Astrocyte of the cerebellum (primary cell): Measurements from ENCODE around the gene RCN2.

Experiments used
- DNase-seq: peaks from one replicate; pipeline ENCODE4 v3.0.0-alpha.2; 2011; ENCODE audit warnings: low read depth
- H3K4me3 ChIP-seq: 2 replicates; pipeline ENCODE4 v1.5.1; 2011; ENCODE audit warnings: mild to moderate bottlenecking, low read depth, low read length, moderate library complexity
- in situ Hi-C: cut with HindIII; loops from 2 replicates; pipeline ENCODE4 v1.10.0; 2017; ENCODE audit warnings: low sequenced_read_pairs
- TF ChIP-seq, protein P1 (sequence below): IDR thresholded peaks from 2 replicates; pipeline ENCODE4 v1.5.1; 2012; ENCODE audit warnings: low read length, low read depth, moderate library complexity, mild to moderate bottlenecking; ENCODE audit errors: missing control alignments

RCN2 gene

DNA sequence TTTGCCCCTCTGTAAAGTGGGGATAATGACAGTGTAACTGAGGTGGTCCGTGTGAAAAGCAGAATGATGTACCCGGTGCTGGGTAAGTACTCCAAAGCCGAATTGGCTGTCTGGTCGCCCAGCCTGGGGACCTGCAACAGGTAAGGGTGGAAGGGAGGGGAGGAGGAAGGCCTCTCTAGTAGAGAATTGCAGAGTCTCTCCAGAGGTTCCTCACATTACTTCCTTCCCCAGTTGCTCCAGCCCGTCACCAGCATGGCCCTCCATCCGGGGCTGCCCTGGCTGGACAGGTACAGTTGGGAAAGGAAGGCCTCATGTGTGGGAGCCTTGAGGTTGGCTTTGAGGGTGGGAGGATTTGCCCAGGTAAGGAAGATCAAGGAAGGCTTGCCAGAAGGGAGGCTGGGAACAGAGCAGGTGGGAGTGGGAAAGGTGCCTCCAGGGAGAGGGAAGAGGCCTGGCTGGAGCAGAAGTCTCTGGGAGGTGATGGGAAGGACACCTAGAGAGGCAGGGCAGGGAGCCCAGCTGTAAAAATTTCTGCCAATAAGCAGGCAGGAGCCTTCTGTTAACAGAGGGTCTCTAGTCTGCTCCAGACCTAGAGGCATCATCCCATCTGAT is 61.7 kb downstream of the RCN2 start:
- no peak for DNase-seq
- H3K4me3 ChIP-seq: no peak overlapping the region
- in situ Hi-C loops: loop anchor here (5.0 kb wide), 1 partner anchor 41 kb away; no protein-coding TSS in a partner anchor
- TF ChIP-seq, protein P1, sequence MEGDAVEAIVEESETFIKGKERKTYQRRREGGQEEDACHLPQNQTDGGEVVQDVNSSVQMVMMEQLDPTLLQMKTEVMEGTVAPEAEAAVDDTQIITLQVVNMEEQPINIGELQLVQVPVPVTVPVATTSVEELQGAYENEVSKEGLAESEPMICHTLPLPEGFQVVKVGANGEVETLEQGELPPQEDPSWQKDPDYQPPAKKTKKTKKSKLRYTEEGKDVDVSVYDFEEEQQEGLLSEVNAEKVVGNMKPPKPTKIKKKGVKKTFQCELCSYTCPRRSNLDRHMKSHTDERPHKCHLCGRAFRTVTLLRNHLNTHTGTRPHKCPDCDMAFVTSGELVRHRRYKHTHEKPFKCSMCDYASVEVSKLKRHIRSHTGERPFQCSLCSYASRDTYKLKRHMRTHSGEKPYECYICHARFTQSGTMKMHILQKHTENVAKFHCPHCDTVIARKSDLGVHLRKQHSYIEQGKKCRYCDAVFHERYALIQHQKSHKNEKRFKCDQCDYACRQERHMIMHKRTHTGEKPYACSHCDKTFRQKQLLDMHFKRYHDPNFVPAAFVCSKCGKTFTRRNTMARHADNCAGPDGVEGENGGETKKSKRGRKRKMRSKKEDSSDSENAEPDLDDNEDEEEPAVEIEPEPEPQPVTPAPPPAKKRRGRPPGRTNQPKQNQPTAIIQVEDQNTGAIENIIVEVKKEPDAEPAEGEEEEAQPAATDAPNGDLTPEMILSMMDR: no peak

DNA sequence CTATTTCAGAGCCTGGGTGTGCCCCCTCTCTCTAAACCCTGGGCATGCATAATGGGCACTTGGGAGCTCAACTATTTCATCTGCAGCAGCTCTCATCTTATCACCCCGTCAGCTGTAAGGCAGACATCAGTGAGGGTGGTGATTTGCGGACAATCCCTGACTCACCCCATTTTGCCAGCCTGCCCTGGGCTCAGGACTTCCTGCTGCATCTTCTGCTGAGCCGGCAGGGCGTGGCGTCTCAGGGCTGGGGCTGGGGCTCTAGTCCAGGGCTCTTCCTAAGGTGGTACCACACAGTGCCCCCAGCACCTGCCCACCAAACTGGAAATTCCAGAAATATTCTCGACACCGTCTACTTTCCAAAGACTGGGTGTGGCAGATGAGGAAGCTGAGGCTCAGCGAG is 62.5 kb downstream of the RCN2 start:
- DNase-seq: no peak
- no peak overlapping the region for H3K4me3 ChIP-seq
- in situ Hi-C loops: loop anchor here (5.0 kb wide), 1 partner anchor 42 kb away; no protein-coding TSS in a partner anchor
- TF ChIP-seq, protein P1: no peak

DNA sequence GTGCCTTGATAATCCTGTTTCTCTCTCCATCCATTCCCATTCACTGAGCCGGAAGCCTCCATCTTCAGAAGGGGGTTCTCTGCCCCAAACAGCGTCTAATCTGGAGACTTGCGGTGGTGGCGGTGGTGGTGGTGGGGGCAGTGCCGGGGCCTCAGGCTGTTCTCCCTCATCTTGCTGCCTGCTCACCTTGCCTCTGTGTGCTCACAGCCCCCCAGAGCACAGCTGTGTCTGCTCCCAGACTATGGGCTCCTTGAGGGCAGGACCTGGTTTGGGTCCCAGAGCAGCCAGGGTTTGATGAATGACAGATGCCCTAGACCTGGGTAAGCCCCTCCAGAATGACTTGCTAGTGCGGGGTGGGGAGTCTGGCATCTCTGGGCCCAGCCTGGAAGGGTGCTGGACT is 62.9 kb downstream of the RCN2 start:
- TF ChIP-seq, protein P1: no peak
- DNase-seq: no peak
- no peak overlapping the region for H3K4me3 ChIP-seq
- in situ Hi-C loops: loop anchor here (5.0 kb wide), 1 partner anchor 42 kb away; no protein-coding TSS in a partner anchor

DNA sequence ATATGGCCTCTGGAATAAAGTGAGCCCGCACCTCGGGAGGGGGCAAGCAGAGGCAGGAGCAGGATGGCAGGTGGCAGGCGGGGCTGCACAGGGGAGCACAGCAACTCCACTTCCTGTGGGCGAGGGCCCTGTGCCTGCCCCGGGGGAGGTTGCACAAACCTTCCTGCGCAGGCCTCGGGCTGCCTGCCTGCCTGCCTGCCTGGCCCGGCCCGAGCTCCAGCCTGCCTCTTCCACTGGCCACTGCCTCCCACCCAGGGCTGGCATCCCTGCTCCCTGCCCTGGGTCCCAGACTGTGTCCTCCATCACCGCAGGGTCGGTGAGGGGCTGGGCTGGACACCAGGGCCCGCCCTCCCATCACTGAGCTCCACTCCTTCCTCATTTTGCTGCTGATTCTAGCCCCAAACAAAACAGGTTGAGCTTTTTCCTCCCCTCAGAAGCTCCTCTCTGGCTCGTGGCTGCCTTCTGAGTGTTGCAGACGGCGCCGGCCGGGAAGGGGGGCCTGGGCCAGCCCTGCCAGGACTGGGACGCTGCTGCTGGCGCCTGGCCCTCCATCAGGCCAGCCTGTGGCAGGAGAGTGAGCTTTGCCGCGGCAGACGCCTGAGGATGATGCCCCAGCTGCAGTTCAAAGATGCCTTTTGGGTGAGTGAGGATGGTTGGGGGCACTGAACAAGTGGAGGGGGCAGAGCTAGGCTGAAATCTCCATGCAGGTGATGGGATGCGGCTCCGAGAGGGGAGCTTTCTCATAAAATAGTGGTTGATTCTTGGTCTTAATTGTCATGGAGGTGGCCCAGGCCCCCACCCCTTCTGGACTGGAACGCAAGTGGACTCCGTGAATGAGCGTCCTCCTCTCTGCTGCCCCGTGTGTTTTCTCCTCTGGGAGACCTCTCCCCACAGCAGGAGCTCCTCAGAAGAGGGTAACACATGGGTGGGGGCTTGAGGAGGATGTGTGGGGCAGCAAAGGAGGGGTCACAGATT is 63.7 kb downstream of the RCN2 start, which contains the start of gene PSTPIP1:
Gene PSTPIP1, plus strand, starts transcription at position 156 of the 975 bp plus-strand sequence. Its CDS starts 448 bp downstream, at position 604.
- H3K4me3 ChIP-seq: no peak within 1 kb of the TSS
- TF ChIP-seq, protein P1: no peak
- no peak for DNase-seq
- in situ Hi-C loops: loop anchor here (5.0 kb wide), 1 partner anchor 43 kb away; no protein-coding TSS in a partner anchor

DNA sequence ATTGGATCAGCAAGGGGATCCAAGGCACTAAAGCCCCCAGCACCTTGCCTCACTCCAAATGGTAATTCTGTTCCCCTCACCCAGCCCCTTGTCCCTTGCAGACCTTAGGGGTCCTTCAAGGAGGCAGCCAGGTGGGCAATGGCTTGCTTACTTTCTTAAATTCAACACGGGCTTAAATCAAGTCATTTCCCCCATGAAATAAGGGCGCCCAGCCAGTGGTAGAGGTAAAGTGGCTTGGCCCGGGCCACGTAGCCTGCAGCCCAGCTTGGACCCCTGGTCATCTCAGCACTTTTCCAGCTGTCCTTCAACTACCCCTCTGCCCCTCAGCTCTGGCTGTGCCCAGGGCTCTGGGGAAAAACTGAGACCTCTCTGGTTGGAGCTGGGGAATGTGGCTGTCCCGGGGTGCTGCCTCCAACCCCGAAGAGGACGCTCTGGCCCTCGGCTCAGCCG is 64.6 kb downstream of the RCN2 start:
- in situ Hi-C loops: no loop called here
- no peak overlapping the region for H3K4me3 ChIP-seq

More for the DNA sequence above, 64.6 kb downstream of the RCN2 start:
- no peak for DNase-seq
- TF ChIP-seq, protein P1: no peak
